ENCODE results near the gene FOXE3.

DNA sequence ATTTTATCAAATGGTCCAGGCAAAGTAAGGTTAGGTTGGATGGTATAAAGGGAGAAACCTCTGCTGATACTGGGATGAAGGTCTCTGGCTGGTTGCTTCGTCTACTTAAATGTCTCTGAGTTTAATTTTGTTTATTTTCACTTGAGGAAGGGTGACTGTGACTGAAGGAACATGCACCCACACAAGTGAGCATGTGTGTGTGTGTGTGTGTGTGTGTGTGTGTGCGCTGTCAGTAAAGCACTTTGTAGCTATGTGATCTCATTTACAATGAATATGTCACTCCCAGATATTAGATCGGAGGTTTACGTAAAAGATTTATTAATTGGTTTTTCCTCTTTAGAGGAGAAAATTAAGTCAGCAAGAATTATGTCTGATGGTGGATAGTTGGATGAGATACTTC, 26.1 kb downstream of the FOXE3 start:
- no peak for TF ChIP-seq RNF2 (IDR thresholded peaks at IDR 0.05; ENCODE audit: borderline replicate concordance, low read depth, low read length, missing control alignments, poor library complexity, severe bottlenecking)
- TF ChIP-seq CREB1 (IDR thresholded peaks at IDR 0.05) = no peak
- TF ChIP-seq, protein P1, sequence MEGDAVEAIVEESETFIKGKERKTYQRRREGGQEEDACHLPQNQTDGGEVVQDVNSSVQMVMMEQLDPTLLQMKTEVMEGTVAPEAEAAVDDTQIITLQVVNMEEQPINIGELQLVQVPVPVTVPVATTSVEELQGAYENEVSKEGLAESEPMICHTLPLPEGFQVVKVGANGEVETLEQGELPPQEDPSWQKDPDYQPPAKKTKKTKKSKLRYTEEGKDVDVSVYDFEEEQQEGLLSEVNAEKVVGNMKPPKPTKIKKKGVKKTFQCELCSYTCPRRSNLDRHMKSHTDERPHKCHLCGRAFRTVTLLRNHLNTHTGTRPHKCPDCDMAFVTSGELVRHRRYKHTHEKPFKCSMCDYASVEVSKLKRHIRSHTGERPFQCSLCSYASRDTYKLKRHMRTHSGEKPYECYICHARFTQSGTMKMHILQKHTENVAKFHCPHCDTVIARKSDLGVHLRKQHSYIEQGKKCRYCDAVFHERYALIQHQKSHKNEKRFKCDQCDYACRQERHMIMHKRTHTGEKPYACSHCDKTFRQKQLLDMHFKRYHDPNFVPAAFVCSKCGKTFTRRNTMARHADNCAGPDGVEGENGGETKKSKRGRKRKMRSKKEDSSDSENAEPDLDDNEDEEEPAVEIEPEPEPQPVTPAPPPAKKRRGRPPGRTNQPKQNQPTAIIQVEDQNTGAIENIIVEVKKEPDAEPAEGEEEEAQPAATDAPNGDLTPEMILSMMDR (IDR thresholded peaks at IDR 0.05; ENCODE audit: control extremely low read depth in 1 of 3, insufficient read depth in 1 of 3, low read depth in 1 of 3, low read length in 3 of 3) = no peak
- TF ChIP-seq, protein P2, sequence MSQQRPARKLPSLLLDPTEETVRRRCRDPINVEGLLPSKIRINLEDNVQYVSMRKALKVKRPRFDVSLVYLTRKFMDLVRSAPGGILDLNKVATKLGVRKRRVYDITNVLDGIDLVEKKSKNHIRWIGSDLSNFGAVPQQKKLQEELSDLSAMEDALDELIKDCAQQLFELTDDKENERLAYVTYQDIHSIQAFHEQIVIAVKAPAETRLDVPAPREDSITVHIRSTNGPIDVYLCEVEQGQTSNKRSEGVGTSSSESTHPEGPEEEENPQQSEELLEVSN (IDR thresholded peaks at IDR 0.05) = no peak
- no peak for TF ChIP-seq EP300 (IDR thresholded peaks at IDR 0.05; ENCODE audit: borderline replicate concordance in 1 of 2, low read depth in 2 of 2, low read length in 2 of 2)
- no peak for TF ChIP-seq POLR2AphosphoS5 (IDR thresholded peaks at IDR 0.05; ENCODE audit: low read depth, low read length)
- no peak for TF ChIP-seq MAFK (IDR thresholded peaks at IDR 0.05; ENCODE audit: low read depth, low read length)
- no peak for TF ChIP-seq POLR2A (IDR thresholded peaks at IDR 0.05; ENCODE audit: control extremely low read depth in 1 of 2, low read depth in 2 of 2, low read length in 2 of 2)
- TF ChIP-seq, protein P3, sequence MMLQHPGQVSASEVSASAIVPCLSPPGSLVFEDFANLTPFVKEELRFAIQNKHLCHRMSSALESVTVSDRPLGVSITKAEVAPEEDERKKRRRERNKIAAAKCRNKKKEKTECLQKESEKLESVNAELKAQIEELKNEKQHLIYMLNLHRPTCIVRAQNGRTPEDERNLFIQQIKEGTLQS (IDR thresholded peaks at IDR 0.05; ENCODE audit: insufficient read depth, low read depth, low read length) = no peak
- no peak for TF ChIP-seq RBBP5 (IDR thresholded peaks at IDR 0.05; ENCODE audit: borderline replicate concordance, low read depth, low read length)
- TF ChIP-seq, protein P4, sequence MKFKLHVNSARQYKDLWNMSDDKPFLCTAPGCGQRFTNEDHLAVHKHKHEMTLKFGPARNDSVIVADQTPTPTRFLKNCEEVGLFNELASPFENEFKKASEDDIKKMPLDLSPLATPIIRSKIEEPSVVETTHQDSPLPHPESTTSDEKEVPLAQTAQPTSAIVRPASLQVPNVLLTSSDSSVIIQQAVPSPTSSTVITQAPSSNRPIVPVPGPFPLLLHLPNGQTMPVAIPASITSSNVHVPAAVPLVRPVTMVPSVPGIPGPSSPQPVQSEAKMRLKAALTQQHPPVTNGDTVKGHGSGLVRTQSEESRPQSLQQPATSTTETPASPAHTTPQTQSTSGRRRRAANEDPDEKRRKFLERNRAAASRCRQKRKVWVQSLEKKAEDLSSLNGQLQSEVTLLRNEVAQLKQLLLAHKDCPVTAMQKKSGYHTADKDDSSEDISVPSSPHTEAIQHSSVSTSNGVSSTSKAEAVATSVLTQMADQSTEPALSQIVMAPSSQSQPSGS (IDR thresholded peaks at IDR 0.05; ENCODE audit: low read length) = no peak
- no peak for TF ChIP-seq SRF (IDR thresholded peaks at IDR 0.05; ENCODE audit: low read depth, low read length)
- no peak for TF ChIP-seq SP2 (IDR thresholded peaks at IDR 0.05; ENCODE audit: low read length)
- TF ChIP-seq RFX5 (IDR thresholded peaks at IDR 0.05; ENCODE audit: borderline replicate concordance, low read depth, low read length) = no peak

Data from H1 (cell line).